BJ (cell line): ENCODE measurements around the gene GPR107. TPM values are rescaled to one million over a fixed set of nuclear protein-coding genes. Genes with fewer than 3 reads are reported as not detected.

Experiments used
- CTCF ChIA-PET: fragments of 350-600 bp; formaldehyde crosslinking; extraction: SDS; loops from one replicate; lab custom pipeline; 2021; ENCODE audit warnings: antibody characterized with exemption, inconsistent platforms; lab: Yijun Ruan, JAX
- POLR2A ChIA-PET: fragments of 300-600 bp; sonication (Branson Sonifier 250); formaldehyde crosslinking; extraction: SDS; loops from one replicate; lab custom pipeline; 2021; ENCODE audit warnings: antibody characterized with exemption; lab: Charles Lee
- DNase-seq: peaks from one replicate; pipeline ENCODE4 v3.0.0-alpha.2; 2011; ENCODE audit warnings: low read depth
- H3K27me3 ChIP-seq: 2 replicates; pipeline ENCODE4 v1.6.0; 2011; ENCODE audit warnings: low read length; ENCODE audit not compliant: control insufficient read depth, insufficient read depth
- H3K36me3 ChIP-seq: 2 replicates; pipeline ENCODE4 v1.5.1; 2011; ENCODE audit warnings: low read length; ENCODE audit not compliant: control insufficient read depth, insufficient read depth
- H3K4me3 ChIP-seq: 2 replicates; pipeline ENCODE4 v1.5.1; 2011; ENCODE audit warnings: low read depth, mild to moderate bottlenecking, control low read depth, low read length
- CTCF ChIP-seq: IDR thresholded peaks from 2 replicates; pipeline ENCODE4 v1.5.1; 2011; ENCODE audit warnings: low read depth, mild to moderate bottlenecking, control low read depth, inconsistent platforms, low read length, moderate library complexity; ENCODE audit not compliant: insufficient read depth
- polyA plus RNA-seq: library from polyadenylated mRNA; depleted of rRNA; stranded (reverse); fragments of >200 nt; gene quantifications from 2 replicates; pipeline ENCODE4 v1.2.3, GENCODE V29; 2011

The GPR107 gene
- polyA plus RNA-seq, 1 experiment, result 32.5 TPM

- POLR2A ChIA-PET, result no interaction called here
- H3K36me3 ChIP-seq, result peaks cover 5% of the 10 kb centered on the region
- TF ChIP-seq CTCF, result no peak
- no peak overlapping the region for H3K4me3 ChIP-seq
- H3K27me3 ChIP-seq, result no peaks in the 10 kb centered on the region
- DNase-seq, result no peak
- CTCF ChIA-PET, result interaction anchor here (0.7 kb wide), 1 partner anchor 63 kb away, joined by 3 read pairs; no protein-coding TSS in a partner anchor
These were observed 70.6 kb downstream of the GPR107 start for GRCh38 chr9:130124085-130124860.

GRCh38 chr9:130126721-130127433, 73.2 kb downstream of the GPR107 start:
- Histone ChIP-seq H3K36me3 (peaks cover 12% of the 10 kb centered on the region), H3K4me3 (no peak overlapping the region), H3K27me3 (no peaks in the 10 kb centered on the region)
- TF ChIP-seq CTCF, result no peak
- no peak for DNase-seq
- CTCF ChIA-PET, result interaction anchor here (1.4 kb wide), 1 partner anchor 10 kb away, joined by 6 read pairs; no protein-coding TSS in a partner anchor
- POLR2A ChIA-PET, result no interaction called here

GRCh38 chr9:130128251-130128650, 74.5 kb downstream of the GPR107 start:
- Histone ChIP-seq H3K27me3 (no peaks in the 10 kb centered on the region), H3K36me3 (peaks cover 11% of the 10 kb centered on the region), H3K4me3 (no peak overlapping the region)
- ChIA-PET CTCF (interaction anchor here (0.6 to 1.7 kb wide), 4 partner anchors 21 to 556 kb away, joined by 3 to 8 read pairs (median 3); no protein-coding TSS in a partner anchor), POLR2A (no interaction called here)
- DNase-seq, result no peak
- no peak for TF ChIP-seq CTCF

- Histone ChIP-seq H3K4me3 (no peak overlapping the region), H3K36me3 (peaks cover 11% of the 10 kb centered on the region), H3K27me3 (no peaks in the 10 kb centered on the region)
- ChIA-PET CTCF (interaction anchor here (0.6 to 1.7 kb wide), 3 partner anchors 22 to 555 kb away, joined by 3 to 8 read pairs (median 3); no protein-coding TSS in a partner anchor), POLR2A (no interaction called here)
- no peak for TF ChIP-seq CTCF
- peak; percentile 77 for DNase-seq
These were observed 75.2 kb downstream of the GPR107 start for GRCh38 chr9:130128733-130129431.
